IPS-11a (cell line): ENCODE measurements around the gene CYBRD1.
"Not testable (repeated sequence)": the region's sequence is repeated elsewhere in the genome, so short reads cannot be mapped to it uniquely, and the experiment has no call there.

Source experiments
- H3K4me3 ChIP-seq: one replicate; pipeline ENCODE4 v1.5.1; 2013; ENCODE audit warnings: low read depth, low read length, control low read depth

Gene CYBRD1

GRCh38 chr2:171522052-171522787 is at the start of gene CYBRD1:
Gene CYBRD1, plus strand, starts transcription at chr2:171522474. Its CDS starts 72 bp downstream, at chr2:171522546.
- peak within 1 kb of the TSS; percentile 75 for H3K4me3 ChIP-seq

GRCh38 chr2:171475979-171476378 is 46.3 kb upstream of the CYBRD1 start:
- no peak overlapping the region for H3K4me3 ChIP-seq

DNA sequence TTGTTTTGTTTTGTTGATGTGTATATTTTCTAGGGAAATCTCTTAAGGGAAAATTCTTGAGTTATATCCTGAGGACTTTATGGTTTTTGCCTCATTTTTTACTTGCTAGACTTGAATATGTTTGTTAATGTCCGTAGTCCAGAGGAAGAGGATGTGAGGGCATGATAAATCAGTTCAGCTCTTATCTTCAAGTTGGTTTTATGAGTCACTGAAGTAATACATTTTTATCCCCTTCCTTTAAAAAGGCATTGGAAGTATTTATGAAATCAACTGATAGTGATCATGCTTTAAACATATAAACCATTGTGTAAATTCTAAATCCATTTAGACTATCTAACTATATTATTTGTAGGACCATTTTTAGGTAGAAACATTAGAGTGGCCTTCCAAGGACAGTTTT is 43.9 kb upstream of the CYBRD1 start:
- H3K4me3 ChIP-seq: no peak overlapping the region

- H3K4me3 ChIP-seq: no peak overlapping the region
Measured at GRCh38 chr2:171479154-171479814, 43.0 kb upstream of the CYBRD1 start.

DNA sequence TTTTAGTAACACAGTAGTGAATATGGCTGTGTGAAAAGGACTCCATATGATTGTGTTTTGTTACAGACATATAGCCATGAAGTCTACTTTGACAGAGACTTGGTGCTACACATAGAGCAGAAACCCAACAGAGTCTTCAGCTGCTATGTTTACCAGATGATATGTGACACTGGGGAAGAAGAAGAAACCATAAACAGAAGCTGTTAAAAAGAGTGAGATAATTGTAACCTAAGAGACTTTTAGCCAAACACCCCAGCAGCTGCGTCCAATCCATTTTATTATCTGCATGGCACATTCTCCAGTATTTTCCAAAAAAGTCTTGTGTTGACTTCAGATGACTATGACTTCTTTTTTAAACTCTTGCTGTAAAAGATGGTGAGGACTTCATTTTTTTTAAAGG is 41.4 kb upstream of the CYBRD1 start:
- no peak overlapping the region for H3K4me3 ChIP-seq

DNA sequence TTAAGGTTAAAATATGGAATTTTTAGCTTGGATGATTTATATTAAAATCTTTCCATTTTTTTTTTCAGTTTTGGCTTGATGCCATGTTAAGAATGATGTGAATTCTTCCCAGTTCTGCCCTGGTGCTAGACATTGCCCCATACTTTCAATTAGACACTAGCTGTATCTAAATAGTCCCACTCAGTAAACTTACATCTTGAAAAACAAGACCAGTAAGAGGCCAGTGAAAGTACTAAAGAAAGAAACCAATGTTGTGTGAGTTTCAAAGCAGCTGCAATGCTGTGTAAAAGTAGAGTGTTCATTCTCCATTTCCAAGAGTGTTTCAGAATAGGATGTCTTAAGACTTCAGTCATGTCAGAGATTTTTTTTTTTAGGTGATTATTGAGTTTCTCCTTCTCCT is 40.0 kb upstream of the CYBRD1 start:
- no peak overlapping the region for H3K4me3 ChIP-seq

- no peak overlapping the region for H3K4me3 ChIP-seq
Measured at GRCh38 chr2:171482877-171483276, 39.4 kb upstream of the CYBRD1 start.

- H3K4me3 ChIP-seq: no peak overlapping the region
Measured at GRCh38 chr2:171483793-171484192, 38.5 kb upstream of the CYBRD1 start.

DNA sequence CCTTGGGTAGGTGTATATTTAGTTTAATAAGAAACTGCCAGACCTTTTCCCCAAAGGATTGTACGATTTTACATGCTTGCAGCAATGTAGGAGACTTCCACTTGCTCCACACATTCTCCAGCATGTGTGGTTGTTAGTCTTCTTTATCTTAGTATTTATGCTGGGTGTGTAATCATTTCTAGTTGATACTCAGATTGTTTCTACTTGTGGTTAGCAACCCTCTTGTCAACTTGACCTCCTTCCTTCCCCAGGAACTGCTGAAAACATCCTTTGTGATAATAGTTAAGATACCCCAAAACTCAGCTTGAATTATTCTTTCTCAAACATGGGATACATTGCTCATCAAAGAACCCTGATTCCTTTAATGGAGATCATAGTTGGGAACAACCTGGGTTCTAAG is 37.2 kb upstream of the CYBRD1 start:
- H3K4me3 ChIP-seq: no peak overlapping the region

DNA sequence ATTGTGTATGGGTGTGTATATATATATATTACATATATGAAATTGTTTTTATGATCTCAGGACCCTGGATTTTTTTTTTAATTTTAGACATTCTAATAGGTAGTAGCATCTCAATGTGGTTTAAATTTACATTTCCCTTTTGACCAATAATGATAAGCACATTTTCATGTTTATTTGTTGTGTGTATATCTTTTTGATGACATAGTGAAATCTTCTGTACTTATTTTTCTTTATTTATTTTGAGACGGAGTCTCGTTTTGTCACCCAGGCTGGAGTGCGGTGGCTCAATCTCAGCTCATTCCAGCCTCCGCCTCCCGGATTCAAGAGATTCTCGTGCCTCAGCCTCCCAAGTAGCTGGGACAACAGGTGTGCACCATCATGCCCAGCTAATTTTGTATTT is 35.1 kb upstream of the CYBRD1 start:
- no peak overlapping the region for H3K4me3 ChIP-seq

GRCh38 chr2:171487803-171488259 is 34.4 kb upstream of the CYBRD1 start:
- H3K4me3 ChIP-seq: no peak overlapping the region

DNA sequence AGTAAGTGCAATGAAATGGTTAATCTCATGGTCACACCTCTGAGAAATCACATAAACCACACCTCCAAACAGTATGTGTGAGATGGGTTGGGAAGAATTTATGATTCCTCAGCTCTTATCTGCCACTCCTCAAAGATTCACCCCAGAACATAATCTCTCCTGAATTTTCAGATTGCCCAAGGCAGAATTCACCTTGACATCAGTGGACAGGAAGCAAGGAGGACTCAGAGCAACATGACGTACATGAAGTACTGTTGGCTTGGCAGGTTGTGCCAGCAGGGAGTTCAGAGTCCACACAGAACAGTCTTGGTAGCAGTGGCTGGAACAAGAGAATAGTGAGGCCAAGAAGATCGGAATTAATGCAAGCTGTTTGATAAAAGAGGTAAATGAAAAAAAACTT is 31.7 kb upstream of the CYBRD1 start:
- no peak overlapping the region for H3K4me3 ChIP-seq

DNA sequence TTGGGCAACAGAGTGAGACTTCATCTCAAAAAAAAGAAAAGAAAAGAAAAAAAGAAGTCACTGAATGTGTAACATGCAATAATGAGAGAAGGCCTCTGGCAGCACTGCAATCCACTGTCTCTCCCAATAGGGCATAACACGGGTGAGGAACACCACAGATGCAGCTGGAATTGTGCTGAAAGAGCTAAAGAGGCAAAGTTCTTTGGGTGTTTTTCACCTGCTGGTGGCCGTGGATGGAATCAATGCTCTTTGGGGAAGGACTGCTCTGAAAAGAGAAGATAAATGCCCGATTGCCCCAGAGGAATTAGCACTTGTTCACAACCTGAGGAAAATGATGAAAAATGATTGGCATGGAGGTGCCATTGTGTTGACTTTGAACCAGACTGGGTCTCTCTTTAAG is 31.0 kb upstream of the CYBRD1 start:
- no peak overlapping the region for H3K4me3 ChIP-seq

- no peak overlapping the region for H3K4me3 ChIP-seq
Measured at GRCh38 chr2:171492664-171493063, 29.6 kb upstream of the CYBRD1 start.

- H3K4me3 ChIP-seq: not testable (repeated sequence)
Measured at GRCh38 chr2:171497664-171498063, 24.6 kb upstream of the CYBRD1 start.

- no peak overlapping the region for H3K4me3 ChIP-seq
Measured at GRCh38 chr2:171505374-171505773, 16.9 kb upstream of the CYBRD1 start.

- H3K4me3 ChIP-seq: no peak overlapping the region
Measured at GRCh38 chr2:171509945-171510731, 12.1 kb upstream of the CYBRD1 start.

- H3K4me3 ChIP-seq: no peak overlapping the region
Measured at GRCh38 chr2:171512014-171512413, 10.3 kb upstream of the CYBRD1 start.

- no peak overlapping the region for H3K4me3 ChIP-seq
Measured at GRCh38 chr2:171512683-171513195, 9.5 kb upstream of the CYBRD1 start.

DNA sequence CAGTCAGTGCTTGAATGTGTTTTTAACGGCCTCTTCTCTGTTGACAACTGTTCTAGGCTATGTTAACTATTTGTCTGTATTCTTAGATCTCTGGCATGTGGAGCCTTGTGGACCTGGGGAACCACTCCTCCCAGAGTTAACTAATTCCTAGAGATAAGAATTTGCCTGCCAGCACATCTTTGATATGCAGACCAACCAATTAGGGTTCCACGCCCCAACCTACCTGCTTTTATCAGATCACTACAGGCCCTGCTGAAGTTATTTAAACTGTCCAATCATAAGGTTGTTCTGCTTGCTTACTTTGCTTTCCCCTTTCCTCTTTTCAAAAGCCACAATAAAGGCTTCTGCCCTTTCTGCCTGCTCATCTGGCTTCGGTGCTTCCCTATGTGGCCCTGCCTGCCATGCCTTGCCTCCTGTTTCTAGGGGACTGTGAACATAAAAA is 8.5 kb upstream of the CYBRD1 start:
- no peak overlapping the region for H3K4me3 ChIP-seq

DNA sequence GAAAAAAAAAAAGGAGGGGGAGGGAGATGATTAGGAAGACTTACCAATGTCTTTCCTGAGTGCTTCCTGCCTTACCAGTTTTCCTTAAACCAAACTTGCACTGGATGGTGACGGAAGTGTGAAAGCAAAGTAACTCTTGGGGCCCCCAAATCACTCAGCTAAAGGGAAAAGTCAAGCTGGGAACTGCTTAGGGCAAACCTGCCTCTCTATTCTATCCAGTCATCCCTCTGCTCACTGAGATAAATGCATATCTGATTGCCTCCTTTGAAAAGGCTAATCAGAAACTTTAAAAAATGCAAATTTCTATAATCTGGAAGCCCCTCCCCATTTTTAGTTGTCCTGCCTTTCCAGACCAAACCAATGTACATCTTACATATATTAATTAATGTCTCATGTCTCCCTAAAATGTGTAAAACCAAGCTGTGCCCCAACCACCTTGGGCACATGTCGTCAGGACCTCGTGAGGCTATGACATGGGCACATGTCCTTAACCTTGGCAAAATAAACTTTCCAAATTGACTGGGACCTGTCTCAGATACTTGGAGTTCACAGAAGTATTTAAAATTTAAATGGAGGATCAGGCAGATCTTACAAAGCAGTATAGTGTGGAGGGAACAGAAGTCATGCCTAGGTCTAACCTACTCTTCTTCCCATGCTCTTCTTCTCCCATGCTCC is 7.2 kb upstream of the CYBRD1 start:
- H3K4me3 ChIP-seq: no peak overlapping the region
